NCI-H82 treated with DMSO at 0.1 percent for 48 hours (cell line): ENCODE results near the gene CIDEA.

Experiments used
- DNase-seq: peaks from one replicate; lab custom pipeline; 2025; ENCODE audit not compliant: unreplicated experiment; lab: John Stamatoyannopoulos, UW

Gene CIDEA

GRCh38 chr18:12296457-12296856 is 42.3 kb downstream of the CIDEA start:
- no peak for DNase-seq

GRCh38 chr18:12299862-12300261 is 45.7 kb downstream of the CIDEA start:
- no peak for DNase-seq

GRCh38 chr18:12301263-12302005 is 47.3 kb downstream of the CIDEA start:
- DNase-seq, result no peak

GRCh38 chr18:12302391-12303147 is 48.4 kb downstream of the CIDEA start:
- DNase-seq, result peak; percentile 3

GRCh38 chr18:12304351-12305210 is 50.4 kb downstream of the CIDEA start:
- DNase-seq, result no peak

- DNase-seq, result no peak
Observed at GRCh38 chr18:12305211-12305610, 51.0 kb downstream of the CIDEA start.

GRCh38 chr18:12305930-12306629 is 51.9 kb downstream of the CIDEA start:
- no peak for DNase-seq

GRCh38 chr18:12306752-12307700 is 52.9 kb downstream of the CIDEA start:
- DNase-seq, result no peak

- DNase-seq, result peak; percentile 61
Observed at GRCh38 chr18:12307701-12308385, 53.7 kb downstream of the CIDEA start, which contains the start of gene TUBB6. Gene TUBB6, plus strand, starts transcription at chr18:12308241. Its CDS starts 52 bp downstream, at chr18:12308293.

GRCh38 chr18:12308386-12309100 is 54.4 kb downstream of the CIDEA start:
- no peak for DNase-seq

- DNase-seq, result no peak
Observed at GRCh38 chr18:12309683-12310198, 55.6 kb downstream of the CIDEA start.

GRCh38 chr18:12310762-12311161 is 56.6 kb downstream of the CIDEA start:
- no peak for DNase-seq

- no peak for DNase-seq
Observed at GRCh38 chr18:12312976-12313375, 58.8 kb downstream of the CIDEA start.

GRCh38 chr18:12313530-12314245 is 59.5 kb downstream of the CIDEA start:
- DNase-seq, result no peak

- DNase-seq, result no peak
Observed at GRCh38 chr18:12314591-12315305, 60.6 kb downstream of the CIDEA start.

- DNase-seq, result no peak
Observed at GRCh38 chr18:12315490-12315889, 61.3 kb downstream of the CIDEA start.

GRCh38 chr18:12315911-12316310 is 61.8 kb downstream of the CIDEA start:
- DNase-seq, result no peak
